Hepatocyte (in vitro differentiated cells): ENCODE measurements around the gene INSL3. TPM values are rescaled to one million over a fixed set of nuclear protein-coding genes. Genes with fewer than 3 reads are reported as not detected.
A peak's percentile ranks its signal among the peaks of the same experiment; 100 is the strongest.

Experiments used
- DNase-seq: peaks from one replicate; pipeline ENCODE4 v3.0.0-alpha.2; 2016; ENCODE audit warnings: low spot score
- H2AFZ ChIP-seq: fragments of 200-600 bp; sonication (generic); 2 replicates; pipeline ENCODE4 v1.6.0; 2016; ENCODE audit warnings: antibody characterized with exemption, mild to moderate bottlenecking
- H3K27ac ChIP-seq: fragments of 200-600 bp; sonication (generic); 2 replicates; pipeline ENCODE4 v1.5.1; 2016; ENCODE audit warnings: mild to moderate bottlenecking
- H3K27me3 ChIP-seq: fragments of 200-600 bp; sonication (generic); 2 replicates; pipeline ENCODE4 v1.6.1; 2016
- H3K36me3 ChIP-seq: fragments of 200-600 bp; sonication (generic); replicated peaks from 2 replicates; pipeline ENCODE4 v1.5.1; 2016; ENCODE audit warnings: low read depth; ENCODE audit not compliant: insufficient read depth
- H3K4me1 ChIP-seq: fragments of 200-600 bp; sonication (generic); 2 replicates; pipeline ENCODE4 v1.5.1; 2016; ENCODE audit warnings: mild to moderate bottlenecking, moderate library complexity; ENCODE audit not compliant: insufficient read depth
- H3K4me2 ChIP-seq: fragments of 200-600 bp; sonication (generic); 2 replicates; pipeline ENCODE4 v1.6.0; 2016
- H3K4me3 ChIP-seq: fragments of 200-600 bp; sonication (generic); 2 replicates; pipeline ENCODE4 v1.5.1; 2016; ENCODE audit warnings: mild to moderate bottlenecking
- H3K79me2 ChIP-seq: fragments of 200-600 bp; sonication (generic); 2 replicates; pipeline ENCODE4 v1.6.0; 2017; ENCODE audit warnings: mild to moderate bottlenecking
- H3K9me2 ChIP-seq: fragments of 200-600 bp; sonication (generic); replicated peaks from 2 replicates; pipeline ENCODE4 v1.6.0; 2017; ENCODE audit warnings: mild to moderate bottlenecking; ENCODE audit not compliant: insufficient read depth
- H3K9me3 ChIP-seq: fragments of 200-600 bp; sonication (generic); 2 replicates; pipeline ENCODE4 v1.5.1; 2016; ENCODE audit warnings: low read depth, mild to moderate bottlenecking
- H4K20me1 ChIP-seq: fragments of 200-600 bp; sonication (generic); 2 replicates; pipeline ENCODE4 v1.6.0; 2016; ENCODE audit warnings: mild to moderate bottlenecking; ENCODE audit not compliant: insufficient read depth, poor library complexity, severe bottlenecking
- CTCF ChIP-seq: fragments of 200-600 bp; sonication (generic); IDR thresholded peaks from 2 replicates; pipeline ENCODE4 v1.5.1; 2016; ENCODE audit warnings: antibody characterized with exemption, mild to moderate bottlenecking; ENCODE audit not compliant: poor library complexity
- EZH2 ChIP-seq: fragments of 200-600 bp; sonication (generic); IDR thresholded peaks from 2 replicates; pipeline ENCODE4 v1.6.1; 2016; ENCODE audit warnings: antibody characterized with exemption, mild to moderate bottlenecking, borderline replicate concordance
- EZH2phosphoT487 ChIP-seq: fragments of 200-600 bp; sonication (generic); IDR thresholded peaks from one replicate; pipeline ENCODE4 v1.6.1; 2018; ENCODE audit warnings: antibody characterized with exemption, mild to moderate bottlenecking, low read depth, moderate library complexity; ENCODE audit not compliant: unreplicated experiment, severe bottlenecking
- WGBS: methylation state at CpG from one replicate; pipeline ENCODE4 v1.1.6; 2016; ENCODE audit warnings: low lambda C conversion rate; ENCODE audit errors: missing lambda C conversion rate; 5-methylcytosine and 5-hydroxymethylcytosine counted together
- polyA plus RNA-seq: library from polyadenylated mRNA; unstranded; fragments of >200 nt; fragmentation: Nextera tagmentation; extraction: Ambion mirVana; gene quantifications from 2 replicates; pipeline ENCODE4 v1.2.1, GENCODE V29; 2016
- total RNA-seq: library from RNA; depleted of rRNA; stranded (reverse); fragments of >200 nt; gene quantifications from 2 replicates; pipeline ENCODE4 v1.2.3, GENCODE V29; 2014

Gene INSL3
- total and polyA plus RNA-seq, 2 experiments from 2014 or later: 0.21 TPM; not detected in 1

GRCh38 chr19:17842663-17843291 lies 21.5 kb upstream of the INSL3 start:
- no peaks in the 10 kb centered on the region for H3K9me2 ChIP-seq
- H3K79me2 ChIP-seq: no peaks in the 10 kb centered on the region
- no peak overlapping the region for H3K4me3 ChIP-seq
- 81% methylated on average over 20 of the region's 20 CpGs for WGBS
- peaks cover 21% of the 10 kb centered on the region for H3K27me3 ChIP-seq
- peaks cover 5% of the 10 kb centered on the region for H3K4me1 ChIP-seq
- no peaks in the 10 kb centered on the region for H3K36me3 ChIP-seq
- no peak overlapping the region for H3K27ac ChIP-seq
- peak overlapping the region; percentile 68 for H3K4me2 ChIP-seq
- no peak for DNase-seq
- no peaks in the 10 kb centered on the region for H4K20me1 ChIP-seq
- TF ChIP-seq CTCF: no peak
- TF ChIP-seq EZH2phosphoT487: no peak
- TF ChIP-seq EZH2: no peak
- H2AFZ ChIP-seq: no peak overlapping the region
- H3K9me3 ChIP-seq: no peaks in the 10 kb centered on the region

GRCh38 chr19:17841810-17842662 lies 20.7 kb upstream of the INSL3 start:
- no peak overlapping the region for H3K27ac ChIP-seq
- peaks cover 21% of the 10 kb centered on the region for H3K27me3 ChIP-seq
- no peaks in the 10 kb centered on the region for H3K9me3 ChIP-seq
- H2AFZ ChIP-seq: peak overlapping the region; percentile 56
- peak overlapping the region; percentile 68 for H3K4me2 ChIP-seq
- H4K20me1 ChIP-seq: no peaks in the 10 kb centered on the region
- H3K4me3 ChIP-seq: no peak overlapping the region
- no peaks in the 10 kb centered on the region for H3K9me2 ChIP-seq
- 11% methylated on average over 34 of the region's 56 CpGs for WGBS
- peak; percentile 90 for DNase-seq
- no peaks in the 10 kb centered on the region for H3K36me3 ChIP-seq
- TF ChIP-seq EZH2 (no peak), EZH2phosphoT487 (no peak), CTCF (no peak)
- peaks cover 5% of the 10 kb centered on the region for H3K4me1 ChIP-seq
- no peaks in the 10 kb centered on the region for H3K79me2 ChIP-seq

- H3K9me3 ChIP-seq: no peaks in the 10 kb centered on the region
- peak overlapping the region; percentile 68 for H3K4me2 ChIP-seq
- no peak overlapping the region for H3K27ac ChIP-seq
- WGBS: 11% methylated on average over 29 of the region's 30 CpGs
- H3K36me3 ChIP-seq: no peaks in the 10 kb centered on the region
- no peaks in the 10 kb centered on the region for H3K79me2 ChIP-seq
- no peak for TF ChIP-seq EZH2
- no peak for TF ChIP-seq CTCF
- no peak for TF ChIP-seq EZH2phosphoT487
- no peaks in the 10 kb centered on the region for H4K20me1 ChIP-seq
- H3K27me3 ChIP-seq: peaks cover 21% of the 10 kb centered on the region
- H3K4me3 ChIP-seq: no peak overlapping the region
- peak overlapping the region; percentile 56 for H2AFZ ChIP-seq
- H3K9me2 ChIP-seq: no peaks in the 10 kb centered on the region
- no peak for DNase-seq
- H3K4me1 ChIP-seq: peaks cover 5% of the 10 kb centered on the region
Observed at GRCh38 chr19:17841371-17841809, 20.1 kb upstream of the INSL3 start.
